Measurements from ENCODE around the gene BTBD9.

BTBD9 gene

DNA sequence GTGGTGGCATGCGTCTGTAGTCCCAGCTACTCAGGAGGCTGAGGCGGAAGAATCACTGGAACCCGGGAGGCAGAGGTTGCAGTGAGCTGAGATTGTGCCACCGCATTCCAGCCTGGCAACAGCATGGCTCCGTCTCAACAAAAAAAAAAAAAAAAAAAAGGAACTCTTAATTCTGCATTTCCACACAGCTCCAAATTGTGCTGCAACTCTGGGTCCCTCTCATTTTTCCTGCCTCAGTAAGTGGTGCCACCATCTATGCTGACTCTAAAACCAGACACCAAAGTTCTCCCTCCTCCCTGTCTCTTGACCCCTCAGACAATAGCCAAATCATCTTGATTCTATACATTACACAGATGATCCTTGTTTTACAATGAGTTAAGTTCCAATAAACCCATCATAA is 133.9 kb downstream of the BTBD9 start:
- DNase-seq (ENCODE audit: low spot score): no peak

GRCh38 chr6:38504996-38505395 is 134.7 kb downstream of the BTBD9 start:
- no peak for DNase-seq (ENCODE audit: low spot score)

GRCh38 chr6:38503960-38504682 is 135.6 kb downstream of the BTBD9 start:
- DNase-seq (ENCODE audit: low spot score): no peak

DNA sequence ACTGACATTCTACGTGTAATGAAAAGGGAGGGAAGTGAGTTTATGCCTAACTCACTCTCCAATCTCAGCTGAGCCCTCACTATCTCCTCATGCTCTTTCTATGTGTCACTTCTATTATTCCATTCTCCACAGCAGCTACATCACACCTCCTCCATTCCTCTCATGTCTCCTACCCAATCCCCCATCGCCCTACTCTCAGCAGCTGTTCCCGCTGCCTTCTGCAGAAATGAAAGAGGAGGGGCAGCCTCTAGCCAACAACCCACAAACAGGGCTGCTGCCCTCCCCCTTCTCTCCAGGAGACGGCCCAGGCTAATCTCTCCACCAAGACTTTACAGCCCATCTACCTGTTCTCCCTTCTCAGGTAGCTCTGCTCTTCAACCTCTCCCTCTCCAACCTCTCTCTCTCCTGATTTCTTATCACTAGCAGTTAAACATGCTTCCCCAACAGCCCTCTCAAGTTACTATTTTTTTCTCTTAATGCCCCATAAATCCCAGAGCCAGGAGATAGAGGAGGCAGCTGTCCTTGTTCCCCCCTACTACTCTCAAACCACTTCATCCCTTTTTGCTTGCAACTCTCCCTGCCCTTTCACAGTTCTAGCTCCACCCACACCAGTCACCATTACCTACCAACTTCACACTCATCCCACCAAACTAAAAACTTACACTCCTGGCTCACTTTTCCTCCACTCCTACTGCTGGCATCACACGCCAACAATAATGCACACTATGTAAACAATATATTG is 136.5 kb downstream of the BTBD9 start:
- no peak for DNase-seq (ENCODE audit: low spot score)

DNA sequence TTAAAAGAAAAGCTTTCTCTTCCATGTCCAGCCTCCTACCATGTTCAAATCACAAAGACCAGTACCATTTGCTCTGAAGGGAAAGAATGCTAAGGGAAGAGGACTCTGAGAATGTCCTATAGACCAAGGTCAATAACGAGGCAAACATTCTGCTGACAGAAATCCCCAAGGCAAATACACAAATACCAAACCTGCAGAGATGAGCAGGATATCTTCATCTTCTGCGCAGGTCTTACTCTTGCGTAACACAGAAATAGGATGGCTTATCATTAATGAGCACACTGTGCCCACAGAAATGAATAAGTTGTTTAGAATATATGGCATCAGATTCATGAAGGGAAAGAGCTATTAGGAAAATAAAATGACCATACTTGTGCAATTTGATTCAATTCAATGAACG is 137.3 kb downstream of the BTBD9 start:
- no peak for DNase-seq (ENCODE audit: low spot score)

DNA sequence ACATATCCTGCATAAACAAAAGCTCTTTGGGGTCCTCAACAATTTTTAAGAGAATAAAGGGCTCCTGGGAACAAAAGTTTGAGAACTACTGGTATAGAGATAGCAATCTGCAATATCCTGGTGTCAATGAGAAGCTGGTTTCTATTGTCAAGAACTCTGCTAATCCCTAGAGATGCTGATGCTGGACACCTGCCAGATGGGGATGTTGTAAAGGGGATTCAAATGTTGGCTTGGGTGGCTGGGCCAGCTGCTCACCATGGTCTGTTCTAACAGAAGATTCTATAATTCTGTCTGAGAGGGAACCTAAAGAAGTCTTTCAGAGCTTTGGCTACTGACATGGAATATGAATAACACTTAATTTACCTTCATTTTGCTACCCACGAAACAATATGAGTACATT is 137.8 kb downstream of the BTBD9 start:
- DNase-seq (ENCODE audit: low spot score): peak; percentile 14

DNA sequence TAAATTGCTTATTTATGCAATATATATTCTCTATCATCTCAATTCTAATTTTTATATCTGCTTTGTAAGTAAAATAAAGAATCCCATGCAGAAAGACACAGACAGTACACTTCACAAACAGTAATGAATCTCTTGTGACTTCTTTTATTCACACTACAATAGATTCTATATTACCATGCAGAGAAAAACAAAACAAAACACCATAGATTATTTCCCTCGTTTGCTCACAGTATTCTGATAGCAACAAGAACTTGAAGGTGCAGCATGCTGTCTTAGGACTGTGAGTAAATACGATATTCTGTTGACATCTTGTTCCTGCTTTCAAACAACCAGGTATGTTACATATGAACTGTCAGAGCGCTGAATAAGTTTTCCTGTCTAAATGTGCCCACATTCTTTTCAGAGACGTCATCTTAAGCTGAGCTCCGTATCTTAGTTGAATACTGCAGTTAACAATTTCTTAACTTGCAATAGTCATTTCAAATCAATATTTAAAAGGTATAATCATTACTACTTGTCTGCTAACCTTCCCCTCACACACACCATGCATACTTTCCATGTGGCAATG is 140.1 kb downstream of the BTBD9 start:
- DNase-seq (ENCODE audit: low spot score): no peak

- DNase-seq (ENCODE audit: low spot score): no peak
Observed at GRCh38 chr6:38498805-38499445, 140.8 kb downstream of the BTBD9 start.

DNA sequence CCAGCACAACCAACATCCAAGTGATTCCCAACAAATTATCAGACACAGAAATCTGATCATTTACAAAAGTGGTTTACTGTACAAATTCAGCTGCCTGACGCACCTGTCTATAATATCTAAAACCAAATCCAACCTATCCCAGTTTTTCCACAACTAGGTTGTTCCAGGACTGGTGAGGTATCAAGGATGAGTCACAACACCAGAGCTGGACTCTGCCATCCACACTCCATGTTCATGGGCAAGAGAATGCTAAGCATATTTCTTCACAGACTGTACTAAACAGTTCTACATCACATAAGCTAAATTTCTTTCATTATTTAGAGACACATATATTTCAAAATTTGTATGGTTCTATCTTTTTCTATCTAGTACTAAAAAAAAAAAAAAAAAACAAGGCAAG is 141.6 kb downstream of the BTBD9 start:
- DNase-seq (ENCODE audit: low spot score): no peak

DNA sequence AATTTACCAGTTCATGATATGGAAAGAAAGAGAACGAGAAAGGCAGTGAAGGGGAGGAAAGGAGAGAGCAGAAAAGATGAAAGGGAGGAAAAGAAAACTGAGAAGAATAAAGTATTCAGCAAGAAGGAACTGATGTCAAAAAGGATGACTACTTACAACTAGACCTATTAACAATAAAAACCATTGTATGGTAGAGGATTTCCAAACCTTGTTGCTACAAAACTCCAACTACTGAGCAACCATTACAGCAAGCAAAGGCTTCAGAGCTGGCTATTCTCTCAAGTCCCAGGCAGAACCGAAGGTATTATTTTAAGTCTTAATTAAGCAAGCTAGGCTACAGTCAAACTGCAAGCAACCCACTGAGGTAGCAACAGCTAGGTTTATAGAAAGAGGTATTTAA is 142.2 kb downstream of the BTBD9 start:
- no peak for DNase-seq (ENCODE audit: low spot score)

DNA sequence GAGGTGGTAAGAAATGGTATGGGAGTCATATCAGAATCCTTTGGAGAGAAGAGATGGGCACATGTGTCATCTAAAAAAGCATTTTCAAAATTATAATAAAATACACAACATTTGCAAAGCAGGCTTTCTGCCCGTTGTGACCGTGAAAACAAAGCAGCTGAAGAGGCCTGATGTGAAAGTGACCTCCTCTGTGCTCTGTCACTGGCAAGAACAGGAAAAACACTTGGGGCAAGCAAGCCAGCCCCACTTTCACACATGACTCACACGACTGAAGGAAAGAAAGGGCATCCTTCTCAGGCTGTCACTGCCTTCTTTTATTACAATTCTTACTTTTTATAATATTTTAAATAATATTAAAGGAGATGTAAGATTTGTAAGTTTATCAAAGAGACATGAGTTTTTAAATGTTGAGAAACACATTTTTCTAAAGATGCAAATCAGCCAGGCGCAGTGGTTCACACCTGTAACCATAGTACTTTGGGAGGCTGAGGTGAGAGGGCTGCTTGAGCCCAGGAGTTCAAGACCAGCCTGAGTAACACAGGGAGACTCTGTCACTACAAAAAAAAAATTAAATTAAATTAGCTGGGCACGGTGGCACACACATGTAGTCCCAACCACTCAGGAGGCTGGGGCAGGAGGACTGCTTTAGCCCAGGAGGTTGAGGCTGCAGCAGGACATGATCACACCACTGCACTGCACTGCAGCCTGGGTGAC is 143.7 kb downstream of the BTBD9 start:
- no peak for DNase-seq (ENCODE audit: low spot score)

DNA sequence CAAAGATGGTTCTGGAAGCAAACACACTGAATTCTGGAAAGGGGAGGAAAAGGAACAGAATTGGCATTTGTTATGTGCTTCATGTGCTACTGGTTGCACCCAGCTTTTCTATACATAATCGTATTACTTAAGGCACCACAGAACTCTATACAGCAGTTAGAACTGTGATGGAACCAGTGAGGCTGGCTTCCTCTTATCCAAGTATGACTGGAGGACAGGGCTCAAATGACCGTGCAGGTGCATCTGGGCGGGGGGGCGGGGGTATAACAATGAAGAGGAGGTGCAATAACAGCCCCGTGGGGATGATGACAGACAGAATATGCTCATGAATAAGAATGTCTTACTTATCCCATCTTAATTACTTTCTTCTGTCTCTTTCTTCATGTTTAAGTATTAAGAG is 144.2 kb downstream of the BTBD9 start:
- DNase-seq (ENCODE audit: low spot score): no peak

- DNase-seq (ENCODE audit: low spot score): peak; percentile 82
Observed at GRCh38 chr6:38493931-38494547, 145.7 kb downstream of the BTBD9 start.

DNA sequence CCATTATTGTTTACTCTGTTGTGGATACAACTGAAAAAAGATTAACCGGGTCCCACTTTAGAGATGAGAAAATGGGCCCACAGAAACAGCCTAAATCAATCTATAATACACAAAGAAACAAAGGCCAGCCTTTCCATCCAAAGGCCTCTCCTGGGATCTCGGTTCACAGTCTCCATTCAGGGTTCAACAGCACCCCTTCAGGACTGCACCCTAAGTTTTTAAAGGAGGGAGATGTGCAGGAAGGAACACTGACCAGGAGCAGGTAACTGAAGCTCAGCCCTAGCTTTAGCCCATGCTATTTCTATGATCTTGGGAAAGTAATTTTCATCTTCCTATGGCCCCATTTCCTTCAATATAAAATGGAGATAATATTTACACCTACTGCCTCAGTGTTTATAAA is 147.7 kb downstream of the BTBD9 start:
- no peak for DNase-seq (ENCODE audit: low spot score)

DNA sequence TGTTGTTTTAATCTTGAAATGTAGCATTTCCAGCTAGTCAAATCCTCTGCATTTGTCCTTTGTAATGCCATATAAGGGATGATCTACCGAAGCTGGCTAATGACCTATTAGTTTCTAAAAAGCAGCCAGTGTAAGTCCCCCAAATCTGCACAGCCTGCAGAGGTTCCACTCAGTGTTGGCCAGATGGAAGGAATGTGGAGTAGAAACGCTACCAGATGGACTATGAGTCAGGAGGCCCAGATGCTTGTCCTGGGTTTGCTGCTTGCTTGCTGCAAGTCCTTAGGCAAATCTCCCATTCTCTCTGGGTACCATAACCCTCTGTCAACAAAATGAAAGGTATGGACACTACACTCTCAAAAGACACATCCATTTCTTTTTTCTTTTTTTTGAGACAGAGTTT is 149.8 kb downstream of the BTBD9 start:
- DNase-seq (ENCODE audit: low spot score): no peak

DNA sequence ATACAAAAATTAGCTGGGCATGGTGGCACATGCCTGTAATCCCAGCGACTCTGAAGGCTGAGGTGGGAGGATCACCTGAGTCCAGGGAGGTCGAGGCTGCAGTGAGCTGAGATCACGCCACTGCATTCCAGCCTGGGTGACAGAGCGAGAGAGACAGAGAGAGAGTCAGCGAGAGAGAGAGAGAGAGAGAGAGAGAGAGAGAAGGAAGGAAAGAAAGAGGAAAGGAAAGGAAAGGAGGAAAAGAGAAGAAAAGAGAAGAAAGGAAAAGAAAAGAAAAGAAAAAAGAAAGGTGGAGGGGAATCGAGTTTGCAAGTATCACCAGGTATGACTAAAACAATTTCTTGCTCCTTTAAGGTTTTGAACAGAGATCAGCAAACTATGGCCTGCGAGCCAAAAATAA is 152.3 kb downstream of the BTBD9 start:
- DNase-seq (ENCODE audit: low spot score): no peak

GRCh38 chr6:38485488-38485887 is 154.2 kb downstream of the BTBD9 start:
- DNase-seq (ENCODE audit: low spot score): no peak

DNA sequence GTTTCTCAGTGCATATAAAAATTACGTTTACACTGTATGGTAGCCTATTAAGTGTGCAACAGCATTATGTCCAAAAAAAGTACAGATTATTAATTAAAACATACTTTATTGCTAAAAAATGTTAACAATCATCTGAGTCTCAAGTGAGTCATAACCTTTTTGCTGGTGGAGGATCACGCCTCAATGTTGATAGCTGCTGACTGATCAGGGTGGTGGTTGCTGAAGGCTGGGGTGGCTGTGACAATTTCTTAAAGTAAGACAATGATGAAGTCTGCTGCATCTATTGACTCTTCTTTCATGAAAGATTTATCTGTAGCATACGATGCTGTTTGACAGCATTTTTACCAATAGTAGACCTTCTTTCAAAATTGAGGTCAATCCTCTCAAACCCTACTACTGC is 155.1 kb downstream of the BTBD9 start:
- no peak for DNase-seq (ENCODE audit: low spot score)

DNA sequence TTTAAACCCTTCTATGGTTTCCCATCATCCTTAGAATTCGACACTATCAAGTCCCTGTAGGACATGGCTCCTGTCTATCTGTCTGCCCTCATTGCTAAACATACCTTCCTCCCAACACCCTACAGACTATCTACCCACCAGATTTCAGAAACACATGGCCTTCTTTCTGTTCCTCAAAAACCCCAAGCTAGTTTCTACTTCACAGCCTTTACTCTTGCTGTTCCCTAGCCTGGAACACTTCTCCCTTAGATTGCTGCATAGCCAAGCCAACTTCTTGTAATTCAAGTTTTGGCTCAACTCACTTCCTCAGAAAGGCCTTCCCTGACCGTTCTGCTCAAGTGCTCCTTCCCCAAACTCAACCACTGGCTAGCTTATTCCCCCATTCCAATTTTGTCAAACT is 156.2 kb downstream of the BTBD9 start:
- DNase-seq (ENCODE audit: low spot score): no peak

- no peak for DNase-seq (ENCODE audit: low spot score)
Observed at GRCh38 chr6:38482466-38482865, 157.3 kb downstream of the BTBD9 start.

DNA sequence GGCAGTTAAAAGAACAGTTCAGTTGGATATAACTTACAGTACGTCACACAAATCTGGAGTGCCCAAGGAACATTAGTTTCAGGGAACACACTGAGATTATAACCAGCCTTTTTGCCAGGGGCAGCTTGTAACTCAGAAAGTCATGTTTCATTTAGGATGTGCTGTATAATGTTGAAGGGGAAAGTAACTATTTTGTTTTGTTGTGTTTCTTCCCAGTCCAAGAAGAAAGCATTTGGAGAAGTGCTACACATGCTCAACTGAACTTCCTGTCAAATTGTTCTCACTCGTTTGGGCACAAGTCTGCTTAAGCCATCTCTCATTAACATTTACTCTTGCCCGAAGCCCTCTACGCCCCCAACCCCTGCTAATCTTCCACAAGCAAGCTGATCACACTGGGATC is 157.9 kb downstream of the BTBD9 start:
- no peak for DNase-seq (ENCODE audit: low spot score)

Data from NAMALWA (cell line).